ENCODE results near the gene RASGEF1B.
"Not testable (repeated sequence)": the region's sequence is repeated elsewhere in the genome, so short reads cannot be mapped to it uniquely, and the experiment has no call there.

RASGEF1B gene

GRCh38 chr4:81429031-81429430, 42.7 kb downstream of the RASGEF1B start:
- DNase-seq, result no peak

- DNase-seq, result no peak
Observed at GRCh38 chr4:81428002-81428401, 43.7 kb downstream of the RASGEF1B start.

- DNase-seq, result no peak
Observed at GRCh38 chr4:81427344-81427821, 44.3 kb downstream of the RASGEF1B start.

- DNase-seq, result no peak
Observed at GRCh38 chr4:81426770-81427289, 44.9 kb downstream of the RASGEF1B start.

- DNase-seq, result no peak
Observed at GRCh38 chr4:81424816-81425755, 46.6 kb downstream of the RASGEF1B start.

- DNase-seq, result no peak
Observed at GRCh38 chr4:81424336-81424735, 47.4 kb downstream of the RASGEF1B start.

- DNase-seq, result no peak
Observed at GRCh38 chr4:81422595-81422994, 49.1 kb downstream of the RASGEF1B start.

- DNase-seq, result peak; percentile 88
Observed at GRCh38 chr4:81421346-81422218, 50.1 kb downstream of the RASGEF1B start.

GRCh38 chr4:81418572-81418971, 53.1 kb downstream of the RASGEF1B start:
- DNase-seq, result no peak

GRCh38 chr4:81412946-81413495, 58.7 kb downstream of the RASGEF1B start:
- no peak for DNase-seq

- DNase-seq, result no peak
Observed at GRCh38 chr4:81410680-81411079, 61.0 kb downstream of the RASGEF1B start.

- DNase-seq, result no peak
Observed at GRCh38 chr4:81409836-81410235, 61.9 kb downstream of the RASGEF1B start.

- no peak for DNase-seq
Observed at GRCh38 chr4:81408341-81408740, 63.4 kb downstream of the RASGEF1B start.

- no peak for DNase-seq
Observed at GRCh38 chr4:81407726-81408125, 64.0 kb downstream of the RASGEF1B start.

- DNase-seq, result not testable (repeated sequence)
Observed at GRCh38 chr4:81406481-81406880, 65.2 kb downstream of the RASGEF1B start.

GRCh38 chr4:81405900-81406401, 65.8 kb downstream of the RASGEF1B start:
- DNase-seq, result peak; percentile 68

- DNase-seq, result no peak
Observed at GRCh38 chr4:81404741-81405140, 67.0 kb downstream of the RASGEF1B start.

- no peak for DNase-seq
Observed at GRCh38 chr4:81404294-81404693, 67.4 kb downstream of the RASGEF1B start.

GRCh38 chr4:81399306-81400086, 72.2 kb downstream of the RASGEF1B start:
- DNase-seq, result no peak

- no peak for DNase-seq
Observed at GRCh38 chr4:81398379-81398778, 73.3 kb downstream of the RASGEF1B start.

GRCh38 chr4:81397635-81398034, 74.1 kb downstream of the RASGEF1B start:
- no peak for DNase-seq

- no peak for DNase-seq
Observed at GRCh38 chr4:81395239-81395638, 76.5 kb downstream of the RASGEF1B start.

Data from NCI-H1436 treated with DMSO at 0.1 percent for 48 hours (cell line).